H9 (cell line): ENCODE results near the gene MACROH2A1. TPM values are rescaled to one million over a fixed set of nuclear protein-coding genes. Genes with fewer than 3 reads are reported as not detected.
A peak's percentile ranks its signal among the peaks of the same experiment; 100 is the strongest.

Experiments used
- DNase-seq: peaks from one replicate; pipeline ENCODE4 v3.0.0-alpha.2; 2017
- H2AFZ ChIP-seq: one replicate; pipeline ENCODE4 v1.6.1; 2013; ENCODE audit warnings: mild to moderate bottlenecking, low read length, control low read depth, moderate library complexity
- H2AK5ac ChIP-seq: 2 replicates; pipeline ENCODE4 v1.6.1; 2013; ENCODE audit warnings: low read length, control low read depth, mixed read lengths; ENCODE audit not compliant: insufficient read length
- H2BK120ac ChIP-seq: one replicate; pipeline ENCODE4 v1.6.1; 2013; ENCODE audit warnings: low read depth, mild to moderate bottlenecking, low read length, control low read depth, inconsistent platforms; ENCODE audit not compliant: poor library complexity, severe bottlenecking
- H2BK12ac ChIP-seq: 2 replicates; pipeline ENCODE4 v1.6.1; 2013; ENCODE audit warnings: low read length, control low read depth, mixed read lengths, low read depth; ENCODE audit not compliant: insufficient read length
- H2BK15ac ChIP-seq: 2 replicates; pipeline ENCODE4 v1.6.1; 2013; ENCODE audit warnings: low read depth, low read length, control low read depth
- H2BK20ac ChIP-seq: one replicate; pipeline ENCODE4 v1.6.1; 2013; ENCODE audit warnings: low read depth, mild to moderate bottlenecking, low read length, control low read depth, inconsistent platforms; ENCODE audit not compliant: poor library complexity, severe bottlenecking
- H2BK5ac ChIP-seq: 2 replicates; pipeline ENCODE4 v1.6.1; 2013; ENCODE audit warnings: low read length, control low read depth, mixed read lengths; ENCODE audit not compliant: insufficient read length
- H3K14ac ChIP-seq: 2 replicates; pipeline ENCODE4 v1.6.1; 2013; ENCODE audit warnings: low read length, control low read depth; ENCODE audit not compliant: insufficient read depth
- H3K18ac ChIP-seq: 2 replicates; pipeline ENCODE4 v1.6.1; 2013; ENCODE audit warnings: low read depth, mild to moderate bottlenecking, mixed read lengths, low read length, control low read depth; ENCODE audit not compliant: insufficient read length
- H3K23ac ChIP-seq: 2 replicates; pipeline ENCODE4 v1.6.1; 2013; ENCODE audit warnings: low read length, control low read depth, mixed read lengths, low read depth; ENCODE audit not compliant: insufficient read length
- H3K23me2 ChIP-seq: 2 replicates; pipeline ENCODE4 v1.6.1; 2013; ENCODE audit warnings: low read depth, mild to moderate bottlenecking, mixed read lengths, low read length, control low read depth; ENCODE audit not compliant: insufficient read length, poor library complexity, severe bottlenecking
- H3K27ac ChIP-seq: 2 replicates; pipeline ENCODE4 v1.5.1; 2013; ENCODE audit warnings: low read length, control low read depth, mixed read lengths, low read depth; ENCODE audit not compliant: insufficient read length
- H3K27me3 ChIP-seq: 2 replicates; pipeline ENCODE4 v1.6.1; 2013; ENCODE audit warnings: low read length, control low read depth, inconsistent platforms; ENCODE audit not compliant: insufficient read depth
- H3K4ac ChIP-seq: 2 replicates; pipeline ENCODE4 v1.6.1; 2013; ENCODE audit warnings: low read depth, mild to moderate bottlenecking, control low read depth, inconsistent platforms, low read length, moderate library complexity
- H3K4me1 ChIP-seq: 2 replicates; pipeline ENCODE4 v1.6.1; 2013; ENCODE audit warnings: low read length, control low read depth, inconsistent platforms; ENCODE audit not compliant: insufficient read depth
- H3K4me2 ChIP-seq: 2 replicates; pipeline ENCODE4 v1.6.1; 2013; ENCODE audit warnings: low read length, control low read depth, mixed read lengths; ENCODE audit not compliant: insufficient read length, insufficient read depth
- H3K56ac ChIP-seq: 2 replicates; pipeline ENCODE4 v1.6.1; 2013; ENCODE audit warnings: low read depth, mild to moderate bottlenecking, mixed read lengths, low read length, control low read depth; ENCODE audit not compliant: insufficient read length
- H3K79me1 ChIP-seq: 2 replicates; pipeline ENCODE4 v1.6.1; 2013; ENCODE audit warnings: low read depth, mild to moderate bottlenecking, moderate library complexity, low read length, control low read depth, inconsistent platforms; ENCODE audit not compliant: insufficient read depth, poor library complexity, severe bottlenecking
- H3K79me2 ChIP-seq: 2 replicates; pipeline ENCODE4 v1.6.1; 2013; ENCODE audit warnings: low read length, control low read depth, inconsistent platforms; ENCODE audit not compliant: insufficient read depth
- H3K9ac ChIP-seq: 2 replicates; pipeline ENCODE4 v1.6.1; 2013; ENCODE audit warnings: low read length, control low read depth, mixed read lengths; ENCODE audit not compliant: insufficient read length; ENCODE audit errors: extremely low read depth
- H3K9me3 ChIP-seq: one replicate; pipeline ENCODE4 v1.6.1; 2013; ENCODE audit warnings: low read depth, low read length, inconsistent platforms; ENCODE audit not compliant: control insufficient read depth
- H3T11ph ChIP-seq: one replicate; pipeline ENCODE4 v1.6.1; 2013; ENCODE audit warnings: mild to moderate bottlenecking, low read length, control low read depth, inconsistent platforms
- H4K20me1 ChIP-seq: one replicate; pipeline ENCODE4 v1.6.1; 2013; ENCODE audit not compliant: control insufficient read depth, insufficient read length, insufficient read depth
- H4K5ac ChIP-seq: 2 replicates; pipeline ENCODE4 v1.6.1; 2013; ENCODE audit warnings: low read depth, mild to moderate bottlenecking, mixed read lengths, low read length, control low read depth; ENCODE audit not compliant: insufficient read length
- H4K8ac ChIP-seq: replicated peaks from 2 replicates; pipeline ENCODE4 v1.6.1; 2013; ENCODE audit warnings: low read length, control low read depth, mixed read lengths, low read depth; ENCODE audit not compliant: insufficient read length
- H4K91ac ChIP-seq: 2 replicates; pipeline ENCODE4 v1.6.1; 2013; ENCODE audit warnings: low read depth, mild to moderate bottlenecking, moderate library complexity, mixed read lengths, low read length, control low read depth; ENCODE audit not compliant: insufficient read length
- H3K27ac Mint-ChIP-seq, 3 experiments: 2 replicates in 2 of 3; 3 replicates in 1 of 3; pipeline ENCODE4 v1.8.0; 2020 to 2021; ENCODE audit warnings: mixed read lengths in 3 of 3, mild to moderate bottlenecking in 1 of 3, moderate library complexity in 1 of 3
- H3K27me3 Mint-ChIP-seq: 2 replicates; pipeline ENCODE4 v1.8.0; 2021; ENCODE audit warnings: low read depth, mild to moderate bottlenecking, moderate library complexity, mixed read lengths
- H3K36me3 Mint-ChIP-seq, 3 experiments: 2 replicates in 2 of 3; 3 replicates in 1 of 3; pipeline ENCODE4 v1.8.0; 2020 to 2021; ENCODE audit warnings: low read depth in 3 of 3, mixed read lengths in 3 of 3; ENCODE audit not compliant: insufficient read depth in 1 of 3
- H3K4me1 Mint-ChIP-seq, 2 experiments: 2 replicates each; pipeline ENCODE4 v1.8.0; 2020; ENCODE audit warnings: mixed read lengths in 2 of 2
- H3K4me3 Mint-ChIP-seq, 2 experiments: 2 replicates in 1 of 2; 3 replicates in 1 of 2; pipeline ENCODE4 v1.8.0; 2020 to 2021; ENCODE audit warnings: mild to moderate bottlenecking in 2 of 2, mixed read lengths in 2 of 2, moderate library complexity in 1 of 2
- H3K9me3 Mint-ChIP-seq, 2 experiments: 2 replicates in 1 of 2; 3 replicates in 1 of 2; pipeline ENCODE4 v1.8.0; 2020; ENCODE audit warnings: mild to moderate bottlenecking in 2 of 2, mixed read lengths in 2 of 2, moderate library complexity in 1 of 2
- CTCF ChIP-seq: fragments of 200-600 bp; sonication (generic); conservative IDR thresholded peaks from 3 replicates; pipeline ENCODE4 v1.8.0; 2021; ENCODE audit warnings: antibody characterized with exemption, mild to moderate bottlenecking
- WGBS: extraction: QIAGEN DNeasy Blood & Tissue Kit; methylation state at CpG from one replicate; pipeline ENCODE4 v1.1.7; 2013; ENCODE audit warnings: missing lambda C conversion rate, low lambda C conversion rate, mixed read lengths; ENCODE audit not compliant: insufficient read length; ENCODE audit errors: extremely low coverage; 5-methylcytosine and 5-hydroxymethylcytosine counted together
- total RNA-seq: library from RNA; stranded (reverse); gene quantifications from 2 replicates; pipeline ENCODE4 v1.2.1, GENCODE V29; 2021

MACROH2A1 gene
- total RNA-seq, 1 experiment from 2014 or later: 111 TPM

- no peaks in the 10 kb centered on the region for H3K23me2 ChIP-seq
- no peak overlapping the region for H2BK120ac ChIP-seq
- no peak overlapping the region for H3K4me2 ChIP-seq
- Mint-ChIP-seq H3K27ac (0 out of 7 replicates have a peak overlapping the region, but pooled peaks of 1 of the 3 experiments have one; percentile 22), H3K36me3 (no peaks in the 10 kb centered on the region), H3K4me1 (peaks cover 7 to 14% of the 10 kb centered on the region in 2 experiments; a peak in 3 of 4 replicates), H3K27me3 (peaks cover 50% of the 10 kb centered on the region), H3K9me3 (no peaks in the 10 kb centered on the region; a peak in 1 of 5 replicates), H3K4me3 (peak overlapping the region in 1 of 2 experiments; percentile 32; a peak in 1 of 5 replicates)
- peak; percentile 16 for DNase-seq
- no peak overlapping the region for H3K9ac ChIP-seq
- H4K8ac ChIP-seq: no peak overlapping the region
- WGBS: no CpG with 5 or more reads among the region's 8 CpGs
- H2BK15ac ChIP-seq: no peak overlapping the region
- H3K56ac ChIP-seq: no peak overlapping the region
- no peaks in the 10 kb centered on the region for H4K20me1 ChIP-seq
- no peak for TF ChIP-seq CTCF
- no peak overlapping the region for H4K91ac ChIP-seq
- H3K18ac ChIP-seq: no peak overlapping the region
- H4K5ac ChIP-seq: no peak overlapping the region
- no peak overlapping the region for H2BK20ac ChIP-seq
- no peak overlapping the region for H3T11ph ChIP-seq
- no peaks in the 10 kb centered on the region for H3K4me1 ChIP-seq
- H3K27ac ChIP-seq: no peak overlapping the region
- no peaks in the 10 kb centered on the region for H3K9me3 ChIP-seq
- H3K4ac ChIP-seq: no peak overlapping the region
- H3K27me3 ChIP-seq: peaks cover 2% of the 10 kb centered on the region; the same call in 1 of the 2 replicates
- no peaks in the 10 kb centered on the region for H3K79me2 ChIP-seq
- H3K23ac ChIP-seq: no peak overlapping the region
- H2AFZ ChIP-seq: no peak overlapping the region
- no peaks in the 10 kb centered on the region for H3K79me1 ChIP-seq
- no peak overlapping the region for H2BK5ac ChIP-seq
- H3K14ac ChIP-seq: no peak overlapping the region; the same call in 1 of the 2 replicates
- no peak overlapping the region for H2BK12ac ChIP-seq
- no peak overlapping the region for H2AK5ac ChIP-seq
These were observed 43.6 kb upstream of the MACROH2A1 start for GRCh38 chr5:135442431-135443160.
